Adrenal gland (tissue), 5 donors: ENCODE measurements around the gene UBA52.

Experiments
- CTCF ChIP-seq, 6 experiments: fragments of 450-650 bp in 4 of 6; fragments of 200-600 bp in 2 of 6; sonication (generic) in 1 of 6; IDR thresholded peaks; 1 replicate in 5 of 6; 2 replicates in 1 of 6; pipeline versions ENCODE4 v1.5.1 to v1.8.0; 2016 to 2021; ENCODE audit warnings: antibody characterized with exemption in 6 of 6, mild to moderate bottlenecking in 2 of 6, moderate library complexity in 1 of 6
- POLR2A ChIP-seq, 2 donors: fragments of 450-650 bp; IDR thresholded peaks; one replicate each; pipeline ENCODE4 v1.6.1; 2017; ENCODE audit warnings: antibody characterized with exemption in 2 of 2, mild to moderate bottlenecking in 2 of 2, moderate library complexity in 1 of 2
- donor health status: DM: no; HTN: no; CAD: no.

- TF ChIP-seq CTCF (IDR thresholded peaks at IDR 0.05) (no peak), POLR2A (IDR thresholded peaks at IDR 0.05) (no peak)
These were observed 41.3 kb downstream of the UBA52 start, which contains the start of gene TMEM59L for GRCh38 chr19:18612772-18613588.
